ENCODE results near the gene EDN2.

DNA sequence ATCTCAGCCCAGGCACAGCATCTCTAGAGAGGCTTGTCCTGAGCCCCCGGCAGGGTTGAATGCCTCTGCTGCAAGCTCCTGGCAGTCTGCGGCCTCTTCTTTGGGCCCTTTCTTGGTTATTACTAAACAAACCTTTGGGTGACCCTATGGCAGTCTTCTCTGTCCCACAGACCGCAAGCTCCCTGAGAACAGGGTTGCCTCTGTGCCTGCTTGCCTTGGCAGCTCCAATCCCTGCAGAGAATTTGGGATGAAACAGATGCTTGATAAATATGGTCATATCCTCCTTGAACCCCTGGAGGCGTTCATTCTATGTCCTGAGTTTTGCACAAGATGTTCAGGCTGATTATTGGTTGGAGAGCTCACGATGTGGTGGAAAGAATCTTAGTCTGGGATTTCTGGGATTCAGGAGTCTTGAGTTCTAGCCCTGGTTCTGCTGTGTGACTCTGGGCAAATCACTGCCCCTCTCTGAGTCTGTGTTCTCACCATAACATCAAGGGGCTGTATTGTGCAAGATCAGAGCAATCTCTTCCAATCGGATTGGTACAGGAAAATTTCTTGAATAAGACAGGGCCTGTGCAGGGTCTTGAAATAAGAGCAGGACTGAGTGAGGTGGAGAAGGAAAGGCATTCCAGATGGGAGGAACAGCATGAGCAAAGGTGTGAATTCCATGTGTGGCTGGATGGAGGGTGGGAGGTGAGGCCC lies 49.6 kb downstream of the EDN2 start:
- TF ChIP-seq POLR2AphosphoS5 (IDR thresholded peaks at IDR 0.05; ENCODE audit: low read depth, low read length) = no peak
- no peak for TF ChIP-seq TAF1 (IDR thresholded peaks at IDR 0.05; ENCODE audit: borderline replicate concordance, insufficient read depth, low read length)
- TF ChIP-seq, protein P1, sequence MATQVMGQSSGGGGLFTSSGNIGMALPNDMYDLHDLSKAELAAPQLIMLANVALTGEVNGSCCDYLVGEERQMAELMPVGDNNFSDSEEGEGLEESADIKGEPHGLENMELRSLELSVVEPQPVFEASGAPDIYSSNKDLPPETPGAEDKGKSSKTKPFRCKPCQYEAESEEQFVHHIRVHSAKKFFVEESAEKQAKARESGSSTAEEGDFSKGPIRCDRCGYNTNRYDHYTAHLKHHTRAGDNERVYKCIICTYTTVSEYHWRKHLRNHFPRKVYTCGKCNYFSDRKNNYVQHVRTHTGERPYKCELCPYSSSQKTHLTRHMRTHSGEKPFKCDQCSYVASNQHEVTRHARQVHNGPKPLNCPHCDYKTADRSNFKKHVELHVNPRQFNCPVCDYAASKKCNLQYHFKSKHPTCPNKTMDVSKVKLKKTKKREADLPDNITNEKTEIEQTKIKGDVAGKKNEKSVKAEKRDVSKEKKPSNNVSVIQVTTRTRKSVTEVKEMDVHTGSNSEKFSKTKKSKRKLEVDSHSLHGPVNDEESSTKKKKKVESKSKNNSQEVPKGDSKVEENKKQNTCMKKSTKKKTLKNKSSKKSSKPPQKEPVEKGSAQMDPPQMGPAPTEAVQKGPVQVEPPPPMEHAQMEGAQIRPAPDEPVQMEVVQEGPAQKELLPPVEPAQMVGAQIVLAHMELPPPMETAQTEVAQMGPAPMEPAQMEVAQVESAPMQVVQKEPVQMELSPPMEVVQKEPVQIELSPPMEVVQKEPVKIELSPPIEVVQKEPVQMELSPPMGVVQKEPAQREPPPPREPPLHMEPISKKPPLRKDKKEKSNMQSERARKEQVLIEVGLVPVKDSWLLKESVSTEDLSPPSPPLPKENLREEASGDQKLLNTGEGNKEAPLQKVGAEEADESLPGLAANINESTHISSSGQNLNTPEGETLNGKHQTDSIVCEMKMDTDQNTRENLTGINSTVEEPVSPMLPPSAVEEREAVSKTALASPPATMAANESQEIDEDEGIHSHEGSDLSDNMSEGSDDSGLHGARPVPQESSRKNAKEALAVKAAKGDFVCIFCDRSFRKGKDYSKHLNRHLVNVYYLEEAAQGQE (IDR thresholded peaks at IDR 0.05; ENCODE audit: insufficient read depth in 1 of 2, low read depth in 2 of 2, low read length in 2 of 2) = no peak
- no peak for TF ChIP-seq SIN3A (IDR thresholded peaks at IDR 0.05; ENCODE audit: borderline replicate concordance, insufficient read depth, low read length)
- no peak for TF ChIP-seq FOXP2 (optimal IDR thresholded peaks at IDR 0.05; ENCODE audit: borderline replicate concordance, extremely low read depth, extremely low read length, insufficient read depth)

Data from PFSK-1 (cell line).